Trophoblast cell (in vitro differentiated cells and primary cell): Measurements from ENCODE around the gene VWA5B1.

ENCODE experiments used
- DNase-seq, 2 donors: peaks; one replicate each; pipeline ENCODE4 v3.0.0-alpha.2; 2016
- H2AFZ ChIP-seq: 2 replicates; pipeline ENCODE4 v1.6.1; 2013; ENCODE audit warnings: low read length, moderate library complexity, mild to moderate bottlenecking; ENCODE audit not compliant: insufficient read depth, poor library complexity
- H2AK5ac ChIP-seq: 2 replicates; pipeline ENCODE4 v1.6.1; 2013; ENCODE audit warnings: mild to moderate bottlenecking, low read length
- H2BK120ac ChIP-seq: 2 replicates; pipeline ENCODE4 v1.6.1; 2013; ENCODE audit warnings: low read length, mild to moderate bottlenecking, moderate library complexity; ENCODE audit not compliant: insufficient read depth, poor library complexity
- H2BK12ac ChIP-seq: 2 replicates; pipeline ENCODE4 v1.6.1; 2013; ENCODE audit warnings: mild to moderate bottlenecking, low read length, moderate library complexity
- H2BK5ac ChIP-seq: 2 replicates; pipeline ENCODE4 v1.6.1; 2013; ENCODE audit warnings: low read length, low read depth, moderate library complexity, mild to moderate bottlenecking; ENCODE audit not compliant: poor library complexity
- H3K14ac ChIP-seq: 2 replicates; pipeline ENCODE4 v1.6.1; 2013; ENCODE audit warnings: mild to moderate bottlenecking, low read length
- H3K18ac ChIP-seq: 2 replicates; pipeline ENCODE4 v1.6.1; 2013; ENCODE audit warnings: mild to moderate bottlenecking, low read length
- H3K23ac ChIP-seq: 2 replicates; pipeline ENCODE4 v1.6.1; 2013; ENCODE audit warnings: low read length
- H3K27ac ChIP-seq: 2 replicates; pipeline ENCODE4 v1.5.1; 2013; ENCODE audit warnings: low read depth, mild to moderate bottlenecking, inconsistent platforms, low read length, moderate library complexity
- H3K27me3 ChIP-seq: 2 replicates; pipeline ENCODE4 v1.6.1; 2013; ENCODE audit warnings: inconsistent platforms, mild to moderate bottlenecking, low read length, moderate library complexity; ENCODE audit not compliant: insufficient read depth
- H3K36me3 ChIP-seq, 2 experiments: 1 replicate in 1 of 2; 2 replicates in 1 of 2; pipeline ENCODE4 v1.6.1; 2013; ENCODE audit warnings: low read length in 2 of 2, mild to moderate bottlenecking in 2 of 2, moderate library complexity in 1 of 2; ENCODE audit not compliant: insufficient read depth in 2 of 2, control insufficient read depth in 1 of 2
- H3K4ac ChIP-seq: 2 replicates; pipeline ENCODE4 v1.6.1; 2013; ENCODE audit warnings: low read depth, mild to moderate bottlenecking, low read length, moderate library complexity
- H3K4me1 ChIP-seq, 2 experiments: 1 replicate in 1 of 2; 2 replicates in 1 of 2; pipeline ENCODE4 v1.6.1; 2013; ENCODE audit warnings: low read length in 2 of 2, mild to moderate bottlenecking in 2 of 2, moderate library complexity in 1 of 2; ENCODE audit not compliant: insufficient read depth in 2 of 2, control insufficient read depth in 1 of 2
- H3K4me2 ChIP-seq: 2 replicates; pipeline ENCODE4 v1.6.1; 2013; ENCODE audit warnings: inconsistent platforms, mild to moderate bottlenecking, low read length, moderate library complexity
- H3K4me3 ChIP-seq: 2 replicates; pipeline ENCODE4 v1.5.1; 2013; ENCODE audit warnings: mild to moderate bottlenecking, low read depth, low read length, inconsistent platforms
- H3K79me1 ChIP-seq: one replicate; pipeline ENCODE4 v1.6.1; 2013; ENCODE audit warnings: low read length
- H3K79me2 ChIP-seq: 2 replicates; pipeline ENCODE4 v1.6.1; 2013; ENCODE audit warnings: low read length, mild to moderate bottlenecking; ENCODE audit not compliant: control insufficient read depth, insufficient read depth, poor library complexity
- H3K9ac ChIP-seq: 2 replicates; pipeline ENCODE4 v1.6.1; 2013; ENCODE audit warnings: mild to moderate bottlenecking, low read length
- H3K9me3 ChIP-seq: 2 replicates; pipeline ENCODE4 v1.6.1; 2013; ENCODE audit warnings: low read depth, mild to moderate bottlenecking, control low read depth, inconsistent platforms, low read length; ENCODE audit not compliant: insufficient read depth
- H4K12ac ChIP-seq: 2 replicates; pipeline ENCODE4 v1.6.1; 2013; ENCODE audit warnings: low read depth, mild to moderate bottlenecking, low read length, moderate library complexity
- H4K8ac ChIP-seq: 2 replicates; pipeline ENCODE4 v1.6.1; 2013; ENCODE audit warnings: low read depth, mild to moderate bottlenecking, low read length, moderate library complexity
- H4K91ac ChIP-seq: one replicate; pipeline ENCODE4 v1.6.1; 2013; ENCODE audit warnings: low read depth, mild to moderate bottlenecking, low read length, moderate library complexity
- WGBS: extraction: QIAGEN DNeasy Blood & Tissue Kit; methylation state at CpG from one replicate; pipeline ENCODE4 v1.1.7; 2013; ENCODE audit warnings: missing lambda C conversion rate; ENCODE audit not compliant: insufficient read length, insufficient coverage; ENCODE audit errors: extremely low coverage; 5-methylcytosine and 5-hydroxymethylcytosine counted together

VWA5B1 gene

DNA sequence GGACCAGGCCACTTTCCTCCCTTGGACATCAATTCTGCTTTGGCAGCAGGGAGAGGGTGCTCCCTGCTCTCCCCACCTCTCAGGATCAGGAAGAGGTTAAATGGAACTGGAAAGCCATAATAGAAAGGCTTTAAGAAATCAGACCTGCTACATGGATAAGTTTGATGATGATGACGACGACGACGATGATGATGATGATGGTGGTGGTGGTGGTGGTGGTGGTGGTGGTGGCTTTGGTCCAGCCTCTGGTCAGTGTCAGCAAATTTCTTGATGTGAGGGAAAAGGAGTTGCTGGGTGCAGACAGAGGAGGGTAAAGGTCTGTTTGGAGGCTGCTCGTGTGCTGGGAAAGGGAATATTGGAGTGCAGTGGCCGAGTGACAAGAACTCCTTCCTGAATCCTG, 36.8 kb downstream of the VWA5B1 start:
- Histone ChIP-seq H2BK12ac (no peak overlapping the region), H3K4me1 (no peaks in the 10 kb centered on the region), H3K79me1 (no peaks in the 10 kb centered on the region), H3K18ac (no peak overlapping the region), H2BK120ac (no peak overlapping the region), H4K12ac (no peak overlapping the region), H3K4me2 (no peak overlapping the region), H2AK5ac (no peak overlapping the region), H3K4ac (no peak overlapping the region), H3K9me3 (peaks cover 2% of the 10 kb centered on the region), H3K79me2 (no peaks in the 10 kb centered on the region), H3K23ac (no peak overlapping the region), H4K8ac (no peak overlapping the region), H3K9ac (no peak overlapping the region), H2AFZ (no peak overlapping the region), H3K4me3 (no peak overlapping the region), H3K14ac (no peak overlapping the region), H3K27ac (no peak overlapping the region), H3K27me3 (no peaks in the 10 kb centered on the region), H3K36me3 (no peaks in the 10 kb centered on the region), H2BK5ac (no peak overlapping the region), H4K91ac (no peak overlapping the region)
- no peak for DNase-seq
- no CpG with 5 or more reads among the region's 6 CpGs for WGBS

DNA sequence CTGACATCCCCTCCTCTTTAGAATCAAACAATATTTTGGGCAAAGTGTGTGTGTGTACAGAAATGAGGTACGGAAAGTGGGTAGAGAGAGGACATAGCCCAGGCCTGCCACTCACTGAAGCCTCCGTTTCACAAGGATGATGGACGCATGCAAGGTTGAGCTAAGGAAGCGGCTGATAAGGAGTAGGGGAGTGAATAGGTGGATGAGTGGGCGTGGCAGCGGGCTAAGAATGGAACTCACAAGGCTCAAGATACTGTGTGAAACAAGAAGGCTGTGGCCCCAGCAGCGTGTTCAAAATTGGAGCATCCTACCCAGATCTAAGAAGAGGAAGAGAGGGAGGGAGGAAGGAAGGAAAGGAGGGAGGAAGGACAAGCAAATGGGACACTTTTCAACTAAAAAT, 37.5 kb downstream of the VWA5B1 start:
- H2BK5ac ChIP-seq: no peak overlapping the region
- no peak overlapping the region for H4K12ac ChIP-seq
- no peak overlapping the region for H3K27ac ChIP-seq
- no peaks in the 10 kb centered on the region for H3K79me1 ChIP-seq
- H3K4me2 ChIP-seq: no peak overlapping the region
- no peak overlapping the region for H3K14ac ChIP-seq
- no peaks in the 10 kb centered on the region for H3K4me1 ChIP-seq
- no CpG with 5 or more reads among the region's 7 CpGs for WGBS
- no peak overlapping the region for H2BK120ac ChIP-seq
- no peaks in the 10 kb centered on the region for H3K36me3 ChIP-seq
- no peak overlapping the region for H3K9ac ChIP-seq
- no peak overlapping the region for H2AFZ ChIP-seq
- H2AK5ac ChIP-seq: no peak overlapping the region
- no peaks in the 10 kb centered on the region for H3K79me2 ChIP-seq
- H3K4ac ChIP-seq: no peak overlapping the region
- H3K23ac ChIP-seq: no peak overlapping the region
- no peak for DNase-seq
- no peak overlapping the region for H4K8ac ChIP-seq
- H3K27me3 ChIP-seq: no peaks in the 10 kb centered on the region
- H3K9me3 ChIP-seq: peaks cover 2% of the 10 kb centered on the region
- no peak overlapping the region for H4K91ac ChIP-seq
- H2BK12ac ChIP-seq: no peak overlapping the region
- H3K4me3 ChIP-seq: no peak overlapping the region
- no peak overlapping the region for H3K18ac ChIP-seq

DNA sequence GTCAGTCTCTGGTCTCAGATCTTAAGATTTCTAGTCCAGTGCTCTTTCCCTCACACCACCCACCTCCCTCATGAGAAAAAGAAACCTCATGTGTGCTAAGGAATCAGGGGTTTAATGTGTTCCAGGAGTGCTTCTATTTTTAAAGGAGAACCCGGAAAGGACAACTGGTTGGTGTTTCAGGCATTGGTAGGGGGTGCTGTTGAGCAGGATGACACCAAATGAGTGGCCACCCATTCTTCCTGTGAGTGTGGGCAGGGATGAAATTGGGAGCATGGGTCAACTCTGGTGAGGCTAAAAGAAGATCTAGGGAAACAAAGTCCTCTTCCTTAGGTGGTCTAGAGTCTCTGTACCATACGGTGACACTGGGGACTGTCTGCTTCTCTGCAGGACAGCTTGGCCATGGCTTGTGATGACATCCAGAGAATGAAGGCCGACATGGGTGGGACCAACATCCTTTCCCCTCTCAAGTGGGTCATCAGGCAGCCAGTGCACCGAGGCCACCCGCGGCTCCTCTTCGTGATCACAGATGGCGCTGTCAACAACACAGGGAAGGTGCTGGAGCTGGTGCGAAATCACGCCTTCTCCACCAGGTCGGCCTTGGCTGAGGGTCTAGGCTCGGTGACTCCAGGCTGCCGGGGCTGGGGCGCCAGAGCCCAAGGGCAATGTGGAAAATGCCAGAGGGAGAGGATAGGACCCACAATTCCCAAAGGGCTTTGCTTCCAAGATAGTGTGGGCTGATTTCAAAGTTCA, 39.3 kb downstream of the VWA5B1 start:
- H2BK5ac ChIP-seq: no peak overlapping the region
- peaks cover 2% of the 10 kb centered on the region for H3K9me3 ChIP-seq
- H2AK5ac ChIP-seq: no peak overlapping the region
- WGBS: no CpG with 5 or more reads among the region's 14 CpGs
- no peak for DNase-seq
- H3K18ac ChIP-seq: no peak overlapping the region
- H2BK120ac ChIP-seq: no peak overlapping the region
- no peak overlapping the region for H2AFZ ChIP-seq
- no peak overlapping the region for H2BK12ac ChIP-seq
- H3K14ac ChIP-seq: no peak overlapping the region
- no peak overlapping the region for H3K27ac ChIP-seq
- no peaks in the 10 kb centered on the region for H3K79me2 ChIP-seq
- no peaks in the 10 kb centered on the region for H3K79me1 ChIP-seq
- no peak overlapping the region for H3K23ac ChIP-seq
- H3K4me1 ChIP-seq: no peaks in the 10 kb centered on the region
- H4K91ac ChIP-seq: no peak overlapping the region
- H3K4me2 ChIP-seq: no peak overlapping the region
- no peak overlapping the region for H3K4ac ChIP-seq
- H3K4me3 ChIP-seq: no peak overlapping the region
- H4K8ac ChIP-seq: no peak overlapping the region
- no peaks in the 10 kb centered on the region for H3K27me3 ChIP-seq
- H4K12ac ChIP-seq: no peak overlapping the region
- H3K36me3 ChIP-seq: no peaks in the 10 kb centered on the region
- H3K9ac ChIP-seq: no peak overlapping the region

DNA sequence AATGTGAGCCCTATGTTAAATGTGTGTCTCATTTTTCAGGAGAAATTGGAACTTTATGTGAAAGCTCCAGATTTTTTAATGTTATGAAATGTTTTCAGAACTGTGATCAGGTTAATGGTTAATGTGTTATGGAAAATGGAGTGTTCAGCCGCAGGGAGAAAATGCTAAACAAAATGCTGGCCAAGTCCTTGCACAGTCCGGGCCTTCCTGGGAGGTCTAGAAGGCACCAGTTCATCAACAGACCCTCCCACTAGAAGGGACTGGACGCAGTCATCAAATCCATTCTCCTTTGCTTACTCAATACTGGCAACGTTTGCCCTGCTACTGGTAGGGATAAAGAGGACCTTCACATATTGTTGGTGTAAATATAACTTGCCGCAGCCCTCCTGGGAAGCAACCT, 43.4 kb downstream of the VWA5B1 start:
- no peak overlapping the region for H3K14ac ChIP-seq
- H2BK5ac ChIP-seq: no peak overlapping the region
- no peak overlapping the region for H2AFZ ChIP-seq
- no peak overlapping the region for H3K4ac ChIP-seq
- no peak overlapping the region for H3K4me3 ChIP-seq
- no peaks in the 10 kb centered on the region for H3K36me3 ChIP-seq
- no peak overlapping the region for H2BK12ac ChIP-seq
- no peak overlapping the region for H4K91ac ChIP-seq
- no peak overlapping the region for H3K27ac ChIP-seq
- no peak overlapping the region for H3K23ac ChIP-seq
- WGBS: no CpG with 5 or more reads among the region's 5 CpGs
- no peak overlapping the region for H4K12ac ChIP-seq
- H3K18ac ChIP-seq: no peak overlapping the region
- H2BK120ac ChIP-seq: no peak overlapping the region
- H3K4me2 ChIP-seq: no peak overlapping the region
- no peak overlapping the region for H4K8ac ChIP-seq
- no peak overlapping the region for H2AK5ac ChIP-seq
- no peaks in the 10 kb centered on the region for H3K4me1 ChIP-seq
- peaks cover 2% of the 10 kb centered on the region for H3K9me3 ChIP-seq
- DNase-seq: no peak
- H3K9ac ChIP-seq: no peak overlapping the region
- no peaks in the 10 kb centered on the region for H3K79me2 ChIP-seq
- no peaks in the 10 kb centered on the region for H3K79me1 ChIP-seq
- no peaks in the 10 kb centered on the region for H3K27me3 ChIP-seq
